GM20000 (cell line): ENCODE data around the gene AVP.

Experiments used
- DNase-seq: peaks from one replicate; pipeline ENCODE4 v3.0.0; 2012; ENCODE audit warnings: low spot score
- TF ChIP-seq, protein P1 (sequence below): IDR thresholded peaks from 2 replicates; pipeline ENCODE4 v1.5.1; 2012; ENCODE audit warnings: mild to moderate bottlenecking, control low read depth; ENCODE audit errors: extremely low read depth, missing control alignments

The AVP gene

DNA sequence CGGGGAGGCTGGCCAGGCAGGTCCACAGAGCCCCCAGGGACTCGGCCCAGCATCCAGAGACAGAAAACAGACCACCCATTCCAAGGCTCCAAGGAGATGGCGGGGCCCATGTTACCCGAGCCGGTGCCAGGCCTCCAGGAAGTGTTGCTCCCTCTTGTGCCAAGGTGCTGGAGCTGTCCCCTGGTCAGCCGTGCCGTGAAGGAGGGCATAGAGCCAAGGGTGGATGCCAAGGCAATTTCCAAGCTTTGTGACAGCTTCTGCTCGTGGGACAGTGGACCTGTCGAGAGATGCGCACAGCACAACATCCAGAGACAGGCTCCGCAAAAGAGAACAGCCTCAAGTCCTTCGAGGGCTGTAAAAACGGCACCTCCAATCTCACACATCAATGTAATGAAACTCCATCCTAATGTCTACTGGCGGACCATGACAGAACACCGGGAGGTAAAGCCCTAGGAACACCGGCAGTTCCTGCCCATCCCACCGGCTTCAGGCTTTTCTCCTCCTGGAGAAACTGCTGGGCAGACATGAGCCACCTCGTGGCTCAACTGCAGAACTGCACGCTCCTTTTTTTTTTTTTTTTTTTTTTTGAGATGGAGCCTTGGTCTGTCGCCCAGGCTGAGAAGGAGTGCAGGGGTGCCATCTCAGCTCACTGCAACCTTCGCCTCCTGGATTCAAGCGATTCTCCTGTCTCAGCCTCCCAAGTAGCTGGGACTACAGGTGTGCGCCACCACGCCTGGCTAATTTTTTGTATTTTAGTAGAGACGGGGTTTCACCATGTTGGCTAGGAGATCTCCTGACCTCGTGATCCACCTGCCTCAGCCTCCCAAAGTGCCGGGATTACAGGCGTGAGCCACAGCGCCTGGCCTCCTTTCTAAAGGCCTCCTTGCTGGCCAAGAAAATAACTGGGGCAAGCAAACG lies 30.9 kb upstream of the AVP start:
- DNase-seq, result peak; percentile 82
- TF ChIP-seq, protein P1, sequence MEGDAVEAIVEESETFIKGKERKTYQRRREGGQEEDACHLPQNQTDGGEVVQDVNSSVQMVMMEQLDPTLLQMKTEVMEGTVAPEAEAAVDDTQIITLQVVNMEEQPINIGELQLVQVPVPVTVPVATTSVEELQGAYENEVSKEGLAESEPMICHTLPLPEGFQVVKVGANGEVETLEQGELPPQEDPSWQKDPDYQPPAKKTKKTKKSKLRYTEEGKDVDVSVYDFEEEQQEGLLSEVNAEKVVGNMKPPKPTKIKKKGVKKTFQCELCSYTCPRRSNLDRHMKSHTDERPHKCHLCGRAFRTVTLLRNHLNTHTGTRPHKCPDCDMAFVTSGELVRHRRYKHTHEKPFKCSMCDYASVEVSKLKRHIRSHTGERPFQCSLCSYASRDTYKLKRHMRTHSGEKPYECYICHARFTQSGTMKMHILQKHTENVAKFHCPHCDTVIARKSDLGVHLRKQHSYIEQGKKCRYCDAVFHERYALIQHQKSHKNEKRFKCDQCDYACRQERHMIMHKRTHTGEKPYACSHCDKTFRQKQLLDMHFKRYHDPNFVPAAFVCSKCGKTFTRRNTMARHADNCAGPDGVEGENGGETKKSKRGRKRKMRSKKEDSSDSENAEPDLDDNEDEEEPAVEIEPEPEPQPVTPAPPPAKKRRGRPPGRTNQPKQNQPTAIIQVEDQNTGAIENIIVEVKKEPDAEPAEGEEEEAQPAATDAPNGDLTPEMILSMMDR, result no peak

DNA sequence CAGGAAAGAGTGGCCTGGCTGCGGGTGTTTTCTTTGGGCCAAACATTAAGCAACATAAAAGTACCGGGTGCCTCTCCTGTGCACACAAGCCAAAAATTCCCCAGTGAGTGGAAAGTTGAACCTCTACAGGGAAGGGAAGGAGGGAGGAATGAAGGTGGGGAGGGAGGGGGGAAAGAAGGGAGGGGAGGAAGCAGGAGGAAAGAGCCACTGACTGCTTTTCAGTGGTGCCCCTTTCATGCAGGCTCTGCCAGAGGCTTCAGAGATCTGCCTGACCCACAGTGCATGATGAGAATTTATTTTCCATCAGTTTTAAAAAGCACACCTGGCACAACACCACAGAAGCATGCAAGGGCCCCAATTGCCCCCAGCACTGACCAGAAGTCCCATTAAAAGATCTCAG lies 27.5 kb upstream of the AVP start:
- TF ChIP-seq, protein P1, result no peak
- no peak for DNase-seq

DNA sequence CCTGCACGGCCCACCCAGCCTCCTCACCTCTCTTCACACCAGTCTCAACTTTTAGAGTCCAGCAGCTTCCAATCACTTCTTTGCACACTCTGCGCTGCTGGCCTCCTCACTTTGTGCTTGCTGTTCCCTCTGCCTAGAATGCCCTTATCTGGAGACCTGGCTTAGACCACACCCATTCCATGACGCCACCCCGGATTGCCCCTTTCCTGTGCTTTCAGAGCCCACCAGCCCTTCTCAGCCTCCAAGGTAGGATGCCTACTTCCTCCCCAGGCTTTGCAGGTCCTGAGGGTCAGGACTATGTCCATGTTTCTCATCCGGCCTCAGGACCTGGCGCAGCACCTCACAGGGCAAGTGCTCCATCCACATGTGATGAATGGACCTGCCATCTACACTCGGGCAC lies 27.0 kb upstream of the AVP start:
- no peak for DNase-seq
- TF ChIP-seq, protein P1, result no peak

DNA sequence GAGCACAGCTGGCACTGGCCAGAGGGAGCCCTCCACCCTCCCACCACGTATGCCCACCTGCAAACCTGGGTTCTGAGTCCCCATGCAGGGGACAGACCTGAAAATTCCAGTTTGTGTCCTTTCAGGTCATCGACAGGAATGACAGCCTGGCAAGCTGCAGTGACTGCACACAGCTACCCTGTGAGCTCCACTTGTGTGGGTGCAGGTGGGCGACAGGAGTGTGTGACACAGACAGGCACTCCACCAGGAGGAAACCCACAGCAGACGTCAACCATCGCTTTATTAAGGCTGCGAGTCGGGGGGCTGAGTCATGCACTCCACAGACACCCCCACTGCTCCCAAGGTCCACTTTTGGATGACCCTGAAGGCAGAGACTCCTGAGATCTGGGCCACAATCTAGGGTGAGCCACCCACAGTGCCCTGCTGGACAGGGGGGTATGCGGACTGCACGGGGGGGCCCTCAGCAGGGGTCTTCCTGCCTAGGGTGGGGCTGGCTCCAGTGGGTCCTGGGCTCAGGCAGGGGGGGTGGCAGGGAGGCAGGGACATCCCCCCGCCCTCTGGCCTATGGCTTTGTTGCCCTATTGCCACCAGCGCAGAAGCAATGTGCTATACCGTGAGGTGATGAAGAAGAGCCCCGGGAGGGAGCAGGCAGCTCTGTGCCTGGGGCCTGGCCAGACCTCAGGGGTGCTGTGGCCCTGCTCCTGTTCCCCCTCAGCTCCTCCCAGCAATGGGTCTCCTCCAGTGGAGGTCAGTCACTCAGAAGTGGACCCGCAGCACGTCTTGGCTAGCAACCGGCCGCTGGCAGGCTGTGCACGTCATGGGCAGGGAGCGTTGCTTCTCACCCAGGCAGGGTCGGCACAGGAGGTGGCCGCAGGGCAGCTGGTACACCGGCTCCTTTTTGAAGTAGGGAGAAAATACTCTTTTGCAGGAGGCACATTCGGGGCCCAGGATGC lies 25.1 kb upstream of the AVP start:
- TF ChIP-seq, protein P1, result no peak
- DNase-seq, result no peak

DNA sequence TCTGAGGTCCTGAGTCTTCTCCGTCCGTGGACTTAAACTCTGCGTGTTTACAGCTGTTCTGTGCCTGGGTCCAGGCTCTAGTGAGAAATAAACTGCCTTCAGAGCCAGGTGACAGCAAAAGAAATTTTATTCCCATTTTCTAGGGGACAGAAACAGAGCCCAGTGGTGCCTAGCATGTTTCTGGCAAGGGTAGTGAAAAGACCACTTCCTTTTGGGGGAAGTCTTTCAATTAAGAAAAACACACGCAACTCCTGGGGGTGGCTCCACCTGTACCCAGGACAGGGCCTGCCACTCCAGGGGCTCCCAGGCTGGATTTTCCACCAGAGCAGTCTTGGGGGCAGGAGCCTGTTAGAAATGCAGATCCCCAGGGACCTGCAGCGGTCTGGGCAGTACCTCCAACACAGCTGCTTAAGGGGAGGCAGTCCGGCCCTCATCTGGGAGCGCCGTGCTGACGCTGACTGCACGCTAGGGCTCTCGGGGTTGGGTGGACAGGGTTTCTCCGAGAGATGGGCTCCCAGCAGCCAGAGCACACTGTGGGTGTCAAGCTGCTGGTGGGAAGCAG lies 23.0 kb upstream of the AVP start:
- TF ChIP-seq, protein P1, result no peak
- no peak for DNase-seq

DNA sequence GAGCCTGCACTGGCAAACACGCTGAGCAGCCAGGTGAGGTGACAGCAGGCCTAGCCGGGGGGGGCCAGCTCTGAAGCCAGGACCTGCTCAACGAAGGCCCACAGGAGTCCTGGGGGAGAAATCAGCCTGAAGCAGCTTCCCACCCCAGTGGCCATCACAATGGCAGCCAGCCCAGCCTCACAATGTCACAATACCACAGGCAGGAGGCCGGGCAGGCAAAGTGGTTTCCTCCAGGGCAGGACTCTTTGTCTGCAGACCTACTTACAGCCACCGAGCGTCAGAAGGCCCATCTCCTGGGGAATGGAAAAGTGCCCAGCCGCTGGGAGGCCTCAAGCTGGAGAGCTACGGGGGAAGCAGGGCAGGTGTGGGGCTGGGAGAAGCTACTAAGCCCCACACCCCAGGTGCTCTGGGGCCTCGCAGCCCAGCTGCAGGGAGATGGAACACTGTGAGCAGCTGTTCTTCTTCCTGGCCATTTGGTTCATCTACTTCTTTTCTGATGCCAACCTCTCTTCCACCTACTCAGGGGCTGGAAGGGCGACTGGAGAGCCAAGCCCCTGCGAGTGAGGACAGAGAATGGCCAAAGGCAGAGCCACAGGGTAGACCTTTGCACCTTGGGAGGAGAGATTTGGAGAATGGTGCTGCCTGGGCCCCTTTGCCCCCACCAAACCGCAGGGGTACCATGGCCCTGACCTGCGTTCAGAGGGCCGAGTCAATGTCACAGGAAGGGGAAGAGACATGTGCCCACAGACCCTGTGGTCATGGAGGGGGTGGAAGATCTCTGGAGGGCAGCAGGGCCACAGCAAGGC lies 22.3 kb upstream of the AVP start:
- TF ChIP-seq, protein P1, result no peak
- DNase-seq, result no peak
